Hypothalamus (tissue), 51 donors: ENCODE data around the gene B4GALT3.

Experiments
- DNase-seq, 51 donors: peaks; one replicate each; lab custom pipeline; 2025; lab: John Stamatoyannopoulos, UW

Gene B4GALT3

DNA sequence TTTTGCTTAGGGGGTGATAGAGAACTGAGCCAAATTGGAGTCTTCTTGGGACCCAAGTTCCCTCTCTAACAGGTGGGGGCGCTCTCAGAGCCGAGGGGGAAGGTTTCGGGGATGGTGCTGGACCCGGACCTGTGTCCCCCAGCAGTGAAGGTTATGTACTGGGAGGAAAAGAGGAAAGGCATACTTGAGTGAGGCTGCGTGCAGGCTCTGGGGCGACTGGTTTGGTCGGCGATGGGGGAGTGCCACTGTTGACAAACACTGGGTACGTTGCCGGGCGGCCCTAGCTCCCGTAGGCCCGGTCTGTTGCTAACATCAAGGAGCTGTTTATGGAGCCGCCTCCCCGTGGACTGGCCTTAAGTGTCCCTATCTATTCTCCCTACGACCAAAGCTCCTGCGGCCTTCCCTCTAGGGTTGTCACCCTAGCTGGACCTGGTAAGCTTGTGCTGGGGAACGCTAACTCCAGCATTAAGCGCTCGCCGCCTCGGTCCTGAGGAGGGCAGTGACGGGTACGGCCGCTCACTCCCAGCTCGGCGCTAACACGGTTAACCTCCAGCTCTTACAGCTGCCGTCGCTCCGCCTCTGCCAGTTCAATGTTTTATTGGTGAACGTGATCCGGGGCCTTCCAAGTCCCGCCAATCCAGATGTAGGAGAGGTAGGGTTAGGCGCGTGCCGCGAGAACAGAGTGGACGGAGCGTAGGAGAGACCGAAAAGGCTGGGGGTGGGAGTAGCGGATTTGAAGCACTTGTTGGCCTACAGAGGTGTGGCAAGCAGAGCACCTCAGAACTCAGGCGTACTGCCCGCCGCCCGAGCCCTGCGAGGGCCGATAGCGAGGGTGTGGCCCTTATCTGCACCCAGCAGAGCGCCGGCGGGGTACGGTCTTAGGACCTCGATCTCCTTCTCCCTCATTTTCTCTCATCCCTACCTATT, 11.3 kb downstream of the B4GALT3 start, which contains the start of gene PPOX:
Gene PPOX (plus strand): TSS at position 685 of the 927 bp plus-strand sequence. CDS start 422 bp downstream, outside the sequence.
- DNase-seq, result peak; percentile 79 to 99 (median 95)

DNA sequence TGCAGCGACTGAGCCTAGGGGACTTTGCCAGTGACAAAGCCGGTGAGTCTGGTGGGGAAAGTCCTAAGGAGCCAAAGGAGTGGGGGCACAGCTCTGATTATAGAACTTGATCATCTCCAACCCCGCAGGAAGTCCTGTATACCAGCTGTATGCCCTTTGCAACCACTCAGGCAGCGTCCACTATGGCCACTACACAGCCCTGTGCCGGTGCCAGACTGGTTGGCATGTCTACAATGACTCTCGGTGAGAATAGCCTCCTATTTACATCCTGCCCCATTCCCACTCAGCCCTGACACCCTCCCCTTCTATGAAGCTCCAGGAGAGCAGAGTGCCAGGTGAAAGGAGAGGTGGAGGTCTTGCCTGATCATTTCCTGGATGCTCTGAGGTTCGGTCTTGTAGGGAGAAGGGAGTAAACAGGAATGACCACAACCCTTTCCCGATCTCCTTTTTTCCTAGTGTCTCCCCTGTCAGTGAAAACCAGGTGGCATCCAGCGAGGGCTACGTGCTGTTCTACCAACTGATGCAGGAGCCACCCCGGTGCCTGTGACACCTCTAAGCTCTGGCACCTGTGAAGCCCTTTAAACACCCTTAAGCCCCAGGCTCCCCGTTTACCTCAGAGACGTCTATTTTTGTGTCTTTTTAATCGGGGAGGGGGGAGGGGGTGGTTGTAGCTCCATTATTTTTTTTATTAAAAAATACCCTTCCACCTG, 12.3 kb downstream of the B4GALT3 start:
- DNase-seq, result no peak

DNA sequence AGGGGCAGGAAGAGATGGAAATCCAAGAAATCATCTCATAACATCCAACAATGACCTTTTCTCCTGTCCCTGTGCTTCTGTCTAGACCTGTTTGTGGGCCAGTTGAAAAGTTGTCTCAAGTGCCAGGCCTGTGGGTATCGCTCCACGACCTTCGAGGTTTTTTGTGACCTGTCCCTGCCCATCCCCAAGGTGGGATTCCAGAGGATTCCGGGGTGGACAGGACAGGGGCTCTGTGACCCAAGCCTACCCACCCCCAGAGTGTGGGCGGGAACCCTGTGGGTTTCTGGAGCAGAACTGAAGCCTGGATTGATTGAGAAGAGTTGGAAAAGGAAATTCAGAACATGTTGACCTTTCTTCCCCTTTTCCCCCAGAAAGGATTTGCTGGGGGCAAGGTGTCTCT, 13.5 kb downstream of the B4GALT3 start:
- DNase-seq, result no peak

DNA sequence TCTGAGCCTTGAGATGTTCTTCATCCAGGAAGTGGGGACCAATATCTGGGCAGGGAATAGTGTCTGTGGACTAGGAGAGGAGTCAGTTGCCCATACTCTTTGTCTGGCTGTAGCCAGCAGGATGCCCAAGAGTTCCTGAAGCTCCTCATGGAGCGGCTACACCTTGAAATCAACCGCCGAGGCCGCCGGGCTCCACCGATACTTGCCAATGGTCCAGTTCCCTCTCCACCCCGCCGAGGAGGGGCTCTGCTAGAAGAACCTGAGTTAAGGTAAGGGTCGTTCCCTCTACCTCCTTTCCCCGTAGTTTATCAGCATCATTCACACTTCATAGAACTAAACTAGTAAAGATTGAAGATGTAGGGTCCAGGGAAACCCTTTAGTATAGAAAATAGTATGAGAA, 14.5 kb downstream of the B4GALT3 start:
- no peak for DNase-seq

DNA sequence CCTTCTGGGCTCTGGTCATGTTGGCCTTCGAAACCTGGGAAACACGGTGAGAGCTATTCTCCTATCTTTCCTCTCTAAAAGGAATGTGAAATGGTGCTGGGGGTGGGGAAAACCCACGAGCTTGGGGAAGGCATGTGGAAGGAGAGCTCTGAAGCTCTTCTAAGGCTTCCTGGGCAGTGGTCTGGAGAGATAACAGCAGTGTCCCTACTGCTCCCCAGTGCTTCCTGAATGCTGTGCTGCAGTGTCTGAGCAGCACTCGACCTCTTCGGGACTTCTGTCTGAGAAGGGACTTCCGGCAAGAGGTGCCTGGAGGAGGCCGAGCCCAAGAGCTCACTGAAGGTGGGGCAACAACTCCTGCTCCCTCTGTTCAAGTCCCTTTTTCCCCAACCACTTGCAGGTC, 15.3 kb downstream of the B4GALT3 start:
- no peak for DNase-seq

DNA sequence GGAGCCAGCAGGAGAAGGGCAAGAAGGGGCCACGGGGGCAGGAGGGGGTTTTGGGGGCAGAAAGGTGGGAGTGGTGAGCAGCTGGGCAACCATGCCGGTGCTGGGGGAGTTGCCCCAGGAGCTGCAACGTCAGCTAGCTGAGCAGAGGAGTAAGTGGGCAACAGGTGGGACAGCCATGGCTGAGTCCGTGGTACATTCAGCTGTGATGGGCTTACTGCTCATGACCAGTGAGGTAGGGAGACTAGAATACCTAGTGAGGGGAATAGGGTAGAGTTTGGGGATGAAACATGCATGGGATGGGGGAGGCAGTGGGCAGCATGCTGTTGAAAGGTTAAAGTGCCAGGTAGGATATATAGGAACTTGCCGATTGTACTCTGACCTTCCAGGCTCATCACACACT, 15.7 kb downstream of the B4GALT3 start:
- DNase-seq, result no peak

DNA sequence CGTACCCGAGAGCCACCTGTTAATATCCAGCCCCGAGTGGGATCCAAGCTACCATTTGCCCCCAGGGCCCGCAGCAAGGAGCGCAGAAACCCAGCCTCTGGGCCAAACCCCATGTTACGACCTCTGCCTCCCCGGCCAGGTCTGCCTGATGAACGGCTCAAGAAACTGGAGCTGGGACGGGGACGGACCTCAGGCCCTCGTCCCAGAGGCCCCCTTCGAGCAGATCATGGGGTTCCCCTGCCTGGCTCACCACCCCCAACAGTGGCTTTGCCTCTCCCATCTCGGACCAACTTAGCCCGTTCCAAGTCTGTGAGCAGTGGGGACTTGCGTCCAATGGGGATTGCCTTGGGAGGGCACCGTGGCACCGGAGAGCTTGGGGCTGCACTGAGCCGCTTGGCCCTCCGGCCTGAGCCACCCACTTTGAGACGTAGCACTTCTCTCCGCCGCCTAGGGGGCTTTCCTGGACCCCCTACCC, 16.6 kb downstream of the B4GALT3 start:
- no peak for DNase-seq

DNA sequence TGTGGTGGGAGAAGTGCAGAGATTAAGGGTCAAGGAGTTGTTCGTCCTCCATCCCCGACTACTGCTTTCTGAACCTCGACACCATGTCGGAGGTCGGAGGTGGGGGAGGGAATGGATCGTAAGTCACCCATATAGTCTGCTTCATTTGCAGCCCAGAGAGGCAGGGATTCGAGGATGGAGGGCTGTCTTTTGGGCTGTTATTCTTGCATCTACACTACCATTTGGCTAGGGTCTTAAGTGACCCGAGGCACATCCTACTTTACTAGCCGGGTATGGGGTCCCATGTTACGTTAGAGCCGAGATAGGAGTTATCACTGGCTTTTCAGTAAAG, 17.4 kb downstream of the B4GALT3 start:
- peak in 2 of 51 donors; percentile 48 to 63 for DNase-seq

DNA sequence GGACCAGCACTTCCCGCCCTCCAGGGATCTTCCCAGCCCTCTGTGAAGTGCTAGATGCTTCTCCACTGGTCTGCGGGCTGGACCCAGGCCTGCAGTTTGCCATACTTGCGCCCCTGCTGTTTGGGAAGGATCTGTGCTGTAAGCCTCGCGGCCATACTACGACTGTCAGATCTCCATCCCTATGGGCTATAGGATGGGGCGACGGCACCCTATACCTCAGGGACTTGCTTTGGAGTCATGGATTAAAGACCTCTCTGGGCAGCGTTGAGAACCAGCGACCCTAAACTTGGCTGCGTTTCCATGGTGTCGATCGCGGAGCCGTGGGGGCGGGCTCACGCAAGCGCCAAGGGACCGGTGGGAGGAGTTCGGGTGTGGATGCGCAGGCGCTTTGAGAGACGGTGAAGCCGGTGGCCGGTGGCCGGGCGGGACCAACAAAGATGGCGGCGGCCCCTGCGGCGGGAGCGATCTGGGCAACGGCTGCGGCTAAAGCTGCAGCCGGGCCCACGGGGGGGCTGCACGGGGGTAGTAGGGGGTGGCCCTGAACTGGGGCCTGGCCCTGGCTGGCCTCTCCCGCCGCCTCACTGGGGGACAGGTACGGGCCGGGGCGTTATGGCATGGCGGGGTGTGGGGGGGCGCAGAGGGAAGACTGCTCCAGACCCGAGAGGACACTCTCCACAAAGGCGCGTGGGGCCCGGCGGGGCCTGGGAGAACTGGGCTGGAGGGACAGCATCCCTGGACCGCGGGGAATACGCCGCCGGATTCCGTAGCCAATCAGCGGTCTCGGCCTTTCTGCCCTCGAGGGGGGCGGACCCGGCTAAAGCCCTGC, 18.0 kb downstream of the B4GALT3 start, which contains the start of gene USP21:
Gene USP21 (plus strand): TSS at position 414 of the 826 bp plus-strand sequence. CDS start 1,141 bp downstream, outside the sequence.
- DNase-seq, result peak; percentile 39 to 97 (median 90)

DNA sequence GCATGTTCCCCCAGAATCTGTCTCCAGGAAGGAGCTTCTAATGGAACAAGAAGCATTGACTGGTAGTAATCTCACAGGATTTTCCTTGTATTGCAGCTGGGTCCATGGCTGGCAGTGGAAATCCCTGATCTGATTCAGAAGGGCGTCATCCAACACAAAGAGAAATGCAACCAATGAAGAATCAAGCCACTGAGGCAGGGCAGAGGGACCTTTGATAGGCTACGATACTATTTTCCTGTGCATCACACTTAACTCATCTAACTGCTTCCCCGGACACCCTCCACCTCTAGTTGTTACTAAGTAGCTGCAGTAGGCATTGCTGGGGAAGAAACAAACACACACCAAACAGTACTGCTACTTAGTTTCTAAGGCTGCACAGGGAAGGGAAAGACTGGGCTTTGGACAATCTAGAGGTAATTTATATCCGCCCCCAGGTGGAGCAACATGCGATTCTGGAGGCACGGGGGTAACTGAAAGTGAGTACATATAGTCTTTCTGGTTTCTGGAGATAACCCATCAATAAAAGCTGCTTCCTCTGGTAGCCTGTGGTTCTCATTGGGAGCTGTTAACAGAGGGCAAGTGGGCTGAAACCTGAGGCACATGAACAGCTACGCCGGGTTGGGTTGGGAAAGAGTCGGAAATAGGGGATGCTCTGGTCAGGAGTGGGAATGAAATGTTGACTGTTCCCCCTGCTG, 18.8 kb downstream of the B4GALT3 start:
- DNase-seq, result no peak

DNA sequence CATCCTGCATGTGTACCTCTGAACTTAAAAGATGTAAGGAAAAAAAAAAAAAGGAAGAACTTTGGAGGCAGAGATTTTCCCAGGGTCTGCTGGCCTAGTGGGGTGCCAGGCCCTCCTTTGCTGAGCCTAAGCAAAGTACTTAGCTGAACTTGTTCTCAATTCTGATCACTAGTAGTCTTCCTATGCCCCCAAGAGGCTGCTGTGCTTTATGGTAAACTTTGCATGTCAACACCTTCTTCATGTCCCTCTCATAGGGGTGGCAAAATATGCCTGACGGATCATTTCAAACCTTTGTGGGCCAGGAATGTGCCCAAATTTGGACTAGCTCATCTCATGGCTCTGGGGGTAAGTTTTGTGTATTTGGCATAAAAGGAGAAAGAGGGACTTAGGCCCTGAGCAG, 19.4 kb downstream of the B4GALT3 start:
- DNase-seq, result no peak

DNA sequence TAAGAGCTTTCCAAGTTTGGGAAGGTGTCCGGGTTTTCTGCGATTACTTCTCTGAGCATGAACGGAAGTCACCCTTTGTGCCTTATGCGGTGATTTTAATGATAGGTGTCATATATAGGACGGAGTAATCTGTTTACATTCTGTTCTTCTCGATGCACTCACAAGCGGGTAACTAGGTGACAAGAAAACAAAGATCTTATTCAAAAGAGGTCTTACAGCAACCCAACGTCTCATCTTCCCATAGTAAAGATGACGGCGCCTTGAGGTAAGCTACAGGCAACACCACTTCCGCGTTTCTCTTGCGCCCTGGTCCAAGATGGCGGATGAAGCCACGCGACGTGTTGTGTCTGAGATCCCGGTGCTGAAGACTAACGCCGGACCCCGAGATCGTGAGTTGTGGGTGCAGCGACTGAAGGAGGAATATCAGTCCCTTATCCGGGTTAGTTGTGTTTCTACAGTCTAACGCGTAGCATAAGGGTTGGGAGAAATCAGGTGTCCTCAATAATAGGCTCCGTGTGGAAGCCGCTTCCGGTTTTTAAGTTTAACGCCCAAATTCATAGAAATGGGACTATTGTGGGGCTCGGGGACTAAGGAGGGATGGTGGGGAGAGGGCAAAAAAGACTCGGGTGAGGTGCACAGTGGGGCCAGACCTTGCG, 23.5 kb downstream of the B4GALT3 start, which contains the start of gene UFC1:
Gene UFC1 (plus strand): TSS at position 297 of the 656 bp plus-strand sequence. CDS start 20 bp downstream, at position 317.
- peak in 50 of 51 donors; percentile 15 to 91 (median 66) for DNase-seq

DNA sequence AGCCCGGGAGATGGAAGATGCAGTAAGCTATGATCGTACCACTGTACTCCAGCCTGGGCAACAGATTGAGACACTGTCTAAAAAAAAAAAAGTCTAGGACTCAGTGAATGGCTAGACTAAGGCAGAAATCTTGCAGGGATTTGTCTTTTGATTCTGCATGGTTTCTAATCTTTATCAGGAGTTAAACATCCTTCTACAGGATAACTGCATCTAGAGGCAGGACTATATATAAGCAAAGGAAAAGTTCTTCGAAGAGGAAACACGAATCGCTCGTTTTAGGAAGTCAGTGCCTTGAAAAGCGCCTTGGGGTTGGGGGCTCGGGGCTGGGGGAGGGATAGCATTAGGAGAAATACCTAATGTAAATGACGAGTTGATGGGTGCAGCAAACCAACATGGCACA, 24.1 kb downstream of the B4GALT3 start:
- DNase-seq, result no peak

DNA sequence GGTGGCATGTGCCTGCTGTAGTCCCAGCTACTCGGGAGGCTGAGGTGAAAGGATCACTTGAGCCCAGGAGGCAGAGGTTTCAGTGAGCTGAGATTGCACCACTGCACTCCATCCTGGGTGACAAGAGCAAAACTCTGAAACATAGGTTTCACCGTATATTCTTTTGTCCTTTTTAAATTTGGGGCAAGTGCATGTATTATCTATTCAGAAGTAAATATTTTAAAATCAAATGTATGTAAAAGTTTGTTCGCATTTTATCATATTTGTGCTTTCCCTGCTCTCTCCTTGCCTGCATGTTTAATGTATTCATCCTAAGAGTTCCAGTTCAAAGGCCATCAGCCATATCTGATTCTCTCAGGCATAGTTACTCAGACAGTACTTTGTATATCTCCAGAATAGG, 31.5 kb downstream of the B4GALT3 start:
- DNase-seq, result no peak

DNA sequence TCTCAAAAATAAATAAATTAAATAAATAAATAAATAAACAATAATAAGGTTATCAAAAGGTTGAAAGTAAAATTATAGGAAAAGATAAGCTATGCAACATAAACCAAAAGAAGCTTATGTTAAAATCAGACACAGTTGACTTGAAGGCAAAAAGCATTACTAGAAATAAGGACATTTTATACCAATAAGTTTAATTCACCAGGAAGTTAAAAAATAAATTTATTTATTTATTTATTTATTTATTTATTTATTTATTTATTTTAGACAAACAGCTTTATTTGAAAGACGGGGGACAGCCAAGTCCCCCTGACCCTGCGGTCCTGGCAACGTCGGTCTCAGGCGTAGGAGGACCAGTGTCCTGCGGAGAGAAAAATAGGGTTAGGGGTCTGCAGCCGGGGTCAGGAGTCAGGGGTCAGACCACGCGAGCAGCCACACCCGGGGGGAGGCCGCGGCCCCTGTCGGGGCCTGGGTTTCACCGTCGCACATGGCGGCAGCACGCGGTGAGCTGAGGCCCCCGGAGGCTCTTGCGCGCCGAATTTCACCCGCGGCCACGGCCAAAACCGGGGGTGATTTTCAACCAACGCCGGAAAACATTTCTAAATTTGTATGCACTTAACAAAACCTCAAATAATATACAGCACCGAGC, 36.4 kb downstream of the B4GALT3 start:
- no peak for DNase-seq

DNA sequence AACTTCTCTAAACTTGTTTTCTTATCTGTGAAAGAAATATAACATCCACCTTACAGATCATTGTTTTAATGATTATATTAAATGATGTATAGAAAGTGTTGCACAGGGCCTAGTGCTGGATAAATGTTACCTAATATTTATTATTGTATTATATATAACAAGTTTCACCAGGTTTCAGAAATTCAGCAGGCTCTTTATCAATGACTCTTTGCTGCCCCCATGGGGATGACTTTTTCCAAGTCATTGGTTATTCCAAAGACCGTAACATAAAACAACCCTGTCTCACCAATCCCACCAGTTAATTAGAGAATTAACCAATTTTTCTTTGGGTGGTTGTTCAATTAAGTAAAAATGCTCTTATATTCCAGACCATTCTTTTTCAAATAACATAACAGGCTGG, 37.5 kb downstream of the B4GALT3 start:
- DNase-seq, result peak in 7 of 51 donors; percentile 6 to 39 (median 16)

DNA sequence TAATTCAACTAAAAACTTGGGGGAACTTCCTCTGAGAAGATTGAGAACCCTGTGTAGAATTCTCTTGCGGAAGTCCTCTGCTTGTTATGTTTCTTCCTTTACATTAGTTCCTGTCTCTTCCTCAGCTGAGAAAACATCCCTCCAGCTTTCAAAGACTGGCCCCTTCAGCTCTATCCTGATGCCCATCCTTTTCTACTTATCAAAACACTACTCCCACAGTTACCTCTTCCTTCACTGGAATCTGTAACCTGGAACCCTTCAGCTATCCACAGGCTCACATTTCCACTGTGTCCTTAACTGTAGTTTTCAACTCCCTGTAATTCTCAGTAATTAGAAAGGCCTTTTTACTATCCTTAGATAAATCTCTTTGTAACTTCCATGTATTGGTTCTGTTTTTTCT, 38.9 kb downstream of the B4GALT3 start:
- DNase-seq, result no peak

DNA sequence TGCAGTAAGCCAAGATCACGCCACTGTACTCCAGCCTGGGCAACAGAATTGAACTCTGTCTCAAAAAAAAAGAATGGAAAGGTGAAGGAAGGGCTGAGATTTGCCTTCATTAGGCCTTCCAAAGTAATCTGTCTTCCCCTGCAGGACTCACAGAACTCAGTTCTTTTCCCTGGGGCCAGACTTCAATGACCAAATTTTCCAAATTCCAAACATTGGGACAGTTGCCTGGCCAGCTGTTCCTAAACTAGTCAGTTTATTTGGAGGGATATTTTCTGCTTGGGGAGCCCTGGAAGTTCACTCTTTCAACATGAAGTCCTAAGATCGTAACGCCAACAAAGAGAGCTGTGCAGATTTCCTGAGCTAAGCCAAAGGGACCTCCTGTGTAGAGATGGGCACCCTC, 39.4 kb downstream of the B4GALT3 start:
- DNase-seq, result no peak

DNA sequence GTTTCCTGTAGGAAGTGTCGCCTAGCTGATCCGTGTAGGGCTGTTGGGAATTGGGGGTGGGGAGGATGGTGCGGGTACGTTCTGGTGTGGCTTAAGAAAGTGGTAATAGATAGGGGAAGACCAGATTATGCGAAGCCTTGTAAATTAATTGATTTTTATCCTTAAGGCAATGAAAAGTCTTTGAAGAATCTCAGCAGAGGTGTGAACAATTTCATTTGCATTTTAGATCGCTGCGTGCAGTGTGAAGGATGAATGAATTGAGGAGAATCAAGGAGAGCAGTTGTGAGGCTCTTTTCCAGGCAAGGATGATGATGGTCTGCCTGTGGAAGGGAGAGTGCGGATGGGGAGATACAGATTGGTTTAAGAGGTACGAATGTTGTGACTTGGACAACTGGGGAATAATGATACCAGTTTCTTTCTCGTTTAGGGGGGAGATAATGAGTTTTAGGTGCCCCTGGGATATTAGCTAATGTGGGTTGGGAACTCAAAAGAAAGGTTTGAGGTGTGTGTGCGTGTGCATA, 44.0 kb downstream of the B4GALT3 start:
- DNase-seq, result peak in 1 of 51 donors; percentile 7
